HepG2 (cell line): ENCODE measurements around the gene EDC3. TPM values are rescaled to one million over a fixed set of nuclear protein-coding genes. Genes with fewer than 3 reads are reported as not detected.

Source experiments
- ATAC-seq: fragments of 200-7000 bp; cut with Tn5 transposase; 3 replicates; pipeline ENCODE4 v1.9.1; 2020; ENCODE audit warnings: mild to moderate bottlenecking, moderate library complexity
- BruUV-seq: library from RNA; stranded (reverse); fragments of 400-500 nt; replicated peaks from 2 replicates; lab custom pipeline; 2021; lab: Mats Ljungman, UMichigan
- CTCF ChIA-PET: fragments of 300-600 bp; formaldehyde crosslinking; extraction: SDS; loops from one replicate; lab custom pipeline; 2021; ENCODE audit warnings: low total read pairs, inconsistent platforms, low intra/inter-chr PET ratio; lab: Yijun Ruan, JAX
- POLR2A ChIA-PET: fragments of 350-600 bp; sonication (Branson Sonifier 250); formaldehyde crosslinking; loops from one replicate; lab custom pipeline; 2020; ENCODE audit warnings: antibody characterized with exemption, inconsistent platforms; lab: Yijun Ruan, JAX
- DNase-seq: peaks from one replicate; pipeline ENCODE4 v3.0.0-alpha.2; 2015; ENCODE audit warnings: low spot score
- FAIRE-seq: peaks from 3 replicates; lab custom pipeline; 2011; peaks lifted over from hg19 to GRCh38; lab: Jason Lieb, UNC
- H2AFZ ChIP-seq: one replicate; pipeline ENCODE4 v1.6.1; 2011; ENCODE audit warnings: low read length, inconsistent platforms
- H3K27ac ChIP-seq: fragments of 300-600 bp; 3 replicates; pipeline ENCODE4 v1.8.0; 2011; ENCODE audit warnings: mixed run types, mild to moderate bottlenecking, mixed read lengths, low read length, inconsistent platforms; ENCODE audit not compliant: insufficient read depth; ENCODE audit errors: extremely low read length
- H3K27me3 ChIP-seq, 2 experiments: fragments of 200-600 bp in 1 of 2; 2 replicates in 1 of 2; 3 replicates in 1 of 2; pipeline versions ENCODE4 v1.6.0 to v1.8.0; 2011; ENCODE audit warnings: low read length in 2 of 2, mild to moderate bottlenecking in 2 of 2, moderate library complexity in 2 of 2, inconsistent platforms in 1 of 2; ENCODE audit not compliant: insufficient read depth in 2 of 2, control insufficient read depth in 1 of 2
- H3K36me3 ChIP-seq, 2 experiments: fragments of 200-600 bp in 1 of 2; replicated peaks in 1 of 2; 2 replicates in 1 of 2; 3 replicates in 1 of 2; pipeline versions ENCODE4 v1.5.1 to v1.8.0; 2011; ENCODE audit warnings: low read length in 2 of 2, inconsistent platforms in 1 of 2; ENCODE audit not compliant: insufficient read depth in 2 of 2, control insufficient read depth in 1 of 2
- H3K4me1 ChIP-seq: 2 replicates; pipeline ENCODE4 v1.5.1; 2012; ENCODE audit warnings: low read length, inconsistent platforms; ENCODE audit not compliant: insufficient read depth
- H3K4me2 ChIP-seq: 2 replicates; pipeline ENCODE4 v1.6.0; 2011; ENCODE audit warnings: low read depth, low read length, inconsistent platforms
- H3K4me3 ChIP-seq, 3 experiments: fragments of 200-600 bp in 1 of 3; sonication (generic), shearing (Covaris generic) in 1 of 3; replicated peaks in 1 of 3; 2 replicates each; pipeline ENCODE4 v1.5.1; 2011 to 2016; ENCODE audit warnings: low read length in 3 of 3, inconsistent platforms in 2 of 3, low read depth in 2 of 3, mild to moderate bottlenecking in 2 of 3, control low read depth in 1 of 3, mixed read lengths in 1 of 3; ENCODE audit not compliant: insufficient read depth in 1 of 3
- H3K79me2 ChIP-seq: one replicate; pipeline ENCODE4 v1.6.1; 2011; ENCODE audit warnings: low read length, inconsistent platforms; ENCODE audit not compliant: insufficient read depth
- H3K9ac ChIP-seq: 2 replicates; pipeline ENCODE4 v1.6.0; 2011; ENCODE audit warnings: mild to moderate bottlenecking, low read depth, low read length, inconsistent platforms; ENCODE audit not compliant: insufficient read depth
- H3K9me3 ChIP-seq: 2 replicates; pipeline ENCODE4 v1.5.1; 2012; ENCODE audit warnings: mild to moderate bottlenecking, low read length
- H4K20me1 ChIP-seq: 2 replicates; pipeline ENCODE4 v1.6.0; 2011; ENCODE audit warnings: inconsistent platforms, mild to moderate bottlenecking, low read length, moderate library complexity; ENCODE audit not compliant: insufficient read depth
- BATF2 ChIP-seq: sonication (generic); formaldehyde crosslinking; IDR thresholded peaks from 2 replicates; pipeline ENCODE4 v1.8.0; 2022; ENCODE audit warnings: mild to moderate bottlenecking, missing genetic modification reagents, moderate library complexity
- CSRNP2 ChIP-seq: sonication (generic); formaldehyde crosslinking; conservative IDR thresholded peaks from 2 replicates; pipeline ENCODE4 v1.8.0; 2022; ENCODE audit warnings: low read depth, missing genetic modification reagents
- HNF1B ChIP-seq: sonication (generic); formaldehyde crosslinking; IDR thresholded peaks from 2 replicates; pipeline ENCODE4 v1.5.1; 2020; ENCODE audit warnings: mild to moderate bottlenecking, moderate library complexity, missing genetic modification reagents
- HNRNPL ChIP-seq: fragments of 200-400 bp; formaldehyde crosslinking; IDR thresholded peaks from 2 replicates; pipeline ENCODE4 v1.6.1; 2017; ENCODE audit warnings: mild to moderate bottlenecking, low read depth, low read length
- ZNF318 ChIP-seq: sonication (generic); formaldehyde crosslinking; IDR thresholded peaks from 2 replicates; pipeline ENCODE4 v1.4.0; 2020; ENCODE audit warnings: mild to moderate bottlenecking, missing genetic modification reagents
- ZNF430 ChIP-seq: sonication (generic); formaldehyde crosslinking; IDR thresholded peaks from 2 replicates; pipeline ENCODE4 v1.9.0; 2021; ENCODE audit warnings: mild to moderate bottlenecking, missing genetic modification reagents
- WGBS: methylation state at CpG from one replicate; pipeline ENCODE4 v1.1.6; 2017; ENCODE audit warnings: low lambda C conversion rate; 5-methylcytosine and 5-hydroxymethylcytosine counted together
- in situ Hi-C: cut with HindIII; loops from 2 replicates; pipeline ENCODE4 v1.10.0; 2017; ENCODE audit warnings: low pct_unique_long_range_greater_than_20kb; ENCODE audit not compliant: extremely low pct_ligation_motif_present
- intact Hi-C: fragments of 100-400 bp; cut with micrococcal nuclease; formaldehyde crosslinking; loops from one replicate; pipeline ENCODE4 v1.10.0; 2022; ENCODE audit not compliant: unreplicated experiment
- polyA plus RNA-seq, 8 experiments: library from polyadenylated mRNA; depleted of rRNA in 3 of 8; stranded (reverse) in 7 of 8; unstranded in 1 of 8; fragments of >200 nt; fragmentation: Illumina TruSeq in 4 of 8; extraction: Trizol in 4 of 8; gene quantifications; 2 replicates each; pipeline versions ENCODE4 v1.2.1 to v1.2.3, GENCODE V29; 2011 to 2016; ENCODE audit warnings: low read depth in 4 of 8, missing spikeins in 1 of 8, mixed read lengths in 1 of 8; ENCODE audit not compliant: insufficient read depth in 1 of 8
- total RNA-seq, 5 experiments: library from RNA; depleted of rRNA; stranded (reverse); fragments of >200 nt; fragmentation: Illumina TruSeq; extraction: Trizol; gene quantifications; 2 replicates each; pipeline ENCODE4 v1.2.3, GENCODE V29; 2016; ENCODE audit warnings: low read depth in 1 of 5

EDC3 gene
- total and polyA plus RNA-seq, 2 of the 13 experiments (the other 11 are each of a cell fraction or from before 2014, with no cell fraction given) = 17.4 to 32.0 TPM

- no peak for ATAC-seq
- Histone ChIP-seq H3K27me3 (no peaks in the 10 kb centered on the region), H3K4me2 (no peak overlapping the region), H3K36me3 (no peaks in the 10 kb centered on the region), H3K4me3 (no peak overlapping the region), H3K27ac (no peak overlapping the region), H2AFZ (no peak overlapping the region), H3K9ac (no peak overlapping the region), H3K79me2 (no peaks in the 10 kb centered on the region), H3K4me1 (peaks cover 13% of the 10 kb centered on the region; the same call in 1 of the 2 replicates), H3K9me3 (no peaks in the 10 kb centered on the region), H4K20me1 (no peaks in the 10 kb centered on the region)
- POLR2A ChIA-PET = no interaction called here
- in situ Hi-C loops = no loop called here
- no peak for DNase-seq
- intact Hi-C loops = no loop called here
- BruUV-seq = no TSS peak
- TF ChIP-seq ZNF318 (CRISPR knock-in tag) (no peak), HNRNPL (no peak), BATF2 (CRISPR knock-in tag) (no peak), CSRNP2 (CRISPR knock-in tag) (no peak), ZNF430 (CRISPR knock-in tag) (no peak), HNF1B (CRISPR knock-in tag) (no peak)
- CTCF ChIA-PET = no interaction called here
- 21% methylated on average over 3 of the region's 3 CpGs for WGBS
- no peak for FAIRE-seq
Measured at GRCh38 chr15:74710319-74711094, 14.7 kb upstream of the EDC3 start.
